ENCODE measurements around the gene AGAP1. TPM values are rescaled to one million over a fixed set of nuclear protein-coding genes. Genes with fewer than 3 reads are reported as not detected.

The AGAP1 gene
- total RNA-seq, 6 experiments from 2014 or later, result 14.1 to 16.0 (median 15.1) TPM

DNA sequence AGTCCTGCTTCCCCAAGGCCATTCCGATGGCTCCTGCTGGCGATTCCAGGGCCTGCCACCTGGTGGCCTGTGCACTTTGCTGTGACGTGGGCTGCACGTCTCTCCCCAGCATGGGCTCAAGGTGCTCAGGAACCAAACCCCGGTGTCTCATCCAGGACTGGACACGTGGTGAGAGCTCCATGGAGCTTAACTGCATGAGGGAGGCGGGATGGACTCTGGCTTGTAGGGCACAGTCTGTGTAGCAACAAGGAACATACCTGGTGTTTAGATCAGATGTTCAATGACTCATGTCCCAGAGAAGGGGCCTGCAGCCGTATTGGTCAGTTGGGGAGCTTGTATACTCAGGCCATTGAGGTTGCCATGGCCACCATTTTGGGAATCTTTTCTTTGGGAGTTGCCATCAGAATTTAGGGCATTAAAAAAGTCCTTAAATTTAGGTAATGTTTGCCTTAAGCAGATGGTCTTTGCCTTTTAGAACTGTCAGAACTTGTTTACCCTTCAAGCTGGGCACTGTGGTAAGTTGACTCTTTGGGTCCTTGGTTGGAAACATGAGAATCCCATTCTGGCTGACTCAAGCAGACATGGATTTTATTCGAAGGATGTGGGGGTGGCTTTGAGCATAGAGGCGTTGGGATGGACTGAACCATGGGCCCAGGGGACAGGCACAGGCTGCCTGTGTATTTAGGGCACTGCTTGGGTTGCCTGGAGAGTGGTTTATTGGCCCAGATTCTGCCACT lies 21.0 kb downstream of the AGAP1 start:
- DNase-seq, result no peak
- TF ChIP-seq, protein P1, sequence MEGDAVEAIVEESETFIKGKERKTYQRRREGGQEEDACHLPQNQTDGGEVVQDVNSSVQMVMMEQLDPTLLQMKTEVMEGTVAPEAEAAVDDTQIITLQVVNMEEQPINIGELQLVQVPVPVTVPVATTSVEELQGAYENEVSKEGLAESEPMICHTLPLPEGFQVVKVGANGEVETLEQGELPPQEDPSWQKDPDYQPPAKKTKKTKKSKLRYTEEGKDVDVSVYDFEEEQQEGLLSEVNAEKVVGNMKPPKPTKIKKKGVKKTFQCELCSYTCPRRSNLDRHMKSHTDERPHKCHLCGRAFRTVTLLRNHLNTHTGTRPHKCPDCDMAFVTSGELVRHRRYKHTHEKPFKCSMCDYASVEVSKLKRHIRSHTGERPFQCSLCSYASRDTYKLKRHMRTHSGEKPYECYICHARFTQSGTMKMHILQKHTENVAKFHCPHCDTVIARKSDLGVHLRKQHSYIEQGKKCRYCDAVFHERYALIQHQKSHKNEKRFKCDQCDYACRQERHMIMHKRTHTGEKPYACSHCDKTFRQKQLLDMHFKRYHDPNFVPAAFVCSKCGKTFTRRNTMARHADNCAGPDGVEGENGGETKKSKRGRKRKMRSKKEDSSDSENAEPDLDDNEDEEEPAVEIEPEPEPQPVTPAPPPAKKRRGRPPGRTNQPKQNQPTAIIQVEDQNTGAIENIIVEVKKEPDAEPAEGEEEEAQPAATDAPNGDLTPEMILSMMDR (IDR thresholded peaks at IDR 0.05), result no peak
- no peaks in the 10 kb centered on the region for H3K36me3 Mint-ChIP-seq (ENCODE audit: low read depth)
- no peaks in the 10 kb centered on the region for H3K27me3 Mint-ChIP-seq (ENCODE audit: insufficient read depth)
- no peak overlapping the region; the same call in 1 of the 2 replicates for H3K27ac Mint-ChIP-seq
- H3K9me3 Mint-ChIP-seq, result no peaks in the 10 kb centered on the region
- peaks cover 7% of the 10 kb centered on the region; the same call in 1 of the 2 replicates for H3K4me1 Mint-ChIP-seq (ENCODE audit: low read depth)
- H3K4me3 Mint-ChIP-seq, result no peak overlapping the region

DNA sequence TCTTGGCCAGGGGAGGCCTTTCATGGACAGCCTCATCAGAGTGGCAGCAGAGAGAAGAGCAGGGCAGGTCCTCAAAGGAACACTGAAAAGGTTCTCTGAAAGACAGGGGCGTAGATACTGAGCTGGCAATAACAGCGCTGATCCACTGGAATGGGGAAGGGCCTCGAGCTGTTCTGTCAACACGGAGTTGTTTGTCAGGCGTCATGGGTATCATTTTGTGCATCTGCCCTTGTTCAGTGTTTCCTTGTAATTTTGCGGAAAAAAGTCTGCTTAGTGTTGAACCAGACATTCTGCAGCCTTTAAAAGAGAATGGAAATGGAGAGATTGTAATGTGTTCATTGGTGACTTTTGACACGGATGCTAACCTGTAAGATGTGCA lies 21.5 kb downstream of the AGAP1 start:
- no peak for DNase-seq
- Mint-ChIP-seq H3K27me3 (ENCODE audit: insufficient read depth) (no peaks in the 10 kb centered on the region; the same call in 1 of the 2 replicates), H3K4me3 (no peak overlapping the region), H3K27ac (no peak overlapping the region), H3K36me3 (ENCODE audit: low read depth) (no peaks in the 10 kb centered on the region), H3K4me1 (ENCODE audit: low read depth) (peaks cover 7% of the 10 kb centered on the region; the same call in 1 of the 2 replicates), H3K9me3 (no peaks in the 10 kb centered on the region)
- TF ChIP-seq, protein P1 (IDR thresholded peaks at IDR 0.05), result no peak

DNA sequence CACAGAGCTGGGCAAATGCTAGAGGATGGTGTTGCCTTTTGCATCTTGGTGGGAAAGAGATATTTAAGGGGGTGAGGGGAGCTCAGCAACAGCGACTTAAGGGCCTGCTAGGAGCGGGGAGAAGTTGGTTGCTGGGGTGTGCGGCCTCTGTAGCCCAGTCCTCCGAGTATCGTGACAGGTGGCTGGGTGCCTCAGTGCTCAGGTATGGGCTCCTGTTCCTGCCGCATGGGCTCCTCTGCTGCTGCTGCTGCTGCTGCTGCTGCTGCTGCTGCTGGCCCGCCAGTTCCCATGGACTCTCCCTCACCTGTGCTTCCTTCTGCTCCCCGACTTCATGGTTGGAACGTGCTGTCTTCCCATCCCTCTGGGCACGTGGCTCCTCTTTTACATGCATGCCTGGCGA lies 22.0 kb downstream of the AGAP1 start:
- no peak for DNase-seq
- Mint-ChIP-seq H3K27me3 (ENCODE audit: insufficient read depth) (no peaks in the 10 kb centered on the region; the same call in 1 of the 2 replicates), H3K4me3 (no peak overlapping the region), H3K9me3 (no peaks in the 10 kb centered on the region), H3K36me3 (ENCODE audit: low read depth) (no peaks in the 10 kb centered on the region), H3K4me1 (ENCODE audit: low read depth) (peaks cover 7% of the 10 kb centered on the region; the same call in 1 of the 2 replicates), H3K27ac (no peak overlapping the region)
- TF ChIP-seq, protein P1 (IDR thresholded peaks at IDR 0.05), result no peak

DNA sequence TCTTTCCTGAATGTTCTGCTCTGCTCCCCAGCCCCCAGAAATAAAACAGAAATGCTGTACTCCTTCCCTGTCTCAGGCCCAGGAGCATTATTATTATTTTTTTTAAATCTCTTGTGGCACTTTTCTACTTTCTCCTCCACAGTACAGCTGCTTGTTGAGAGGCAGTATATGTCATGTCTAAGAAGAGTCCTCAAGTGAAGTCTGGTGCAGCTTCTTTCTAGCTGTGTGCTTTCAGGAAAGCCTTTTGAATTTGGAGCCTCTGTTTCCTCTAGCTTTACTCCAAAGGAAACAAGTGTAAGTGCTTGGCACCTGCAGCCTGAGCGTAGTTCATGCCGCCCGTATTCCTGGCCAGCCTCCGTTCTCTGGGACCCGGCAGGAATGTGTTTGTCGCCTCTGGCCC lies 22.4 kb downstream of the AGAP1 start:
- H3K4me1 Mint-ChIP-seq (ENCODE audit: low read depth), result peaks cover 7% of the 10 kb centered on the region; the same call in 1 of the 2 replicates
- H3K36me3 Mint-ChIP-seq (ENCODE audit: low read depth), result no peaks in the 10 kb centered on the region
- H3K27ac Mint-ChIP-seq, result no peak overlapping the region
- TF ChIP-seq, protein P1 (IDR thresholded peaks at IDR 0.05), result no peak
- no peaks in the 10 kb centered on the region; the same call in 1 of the 2 replicates for H3K27me3 Mint-ChIP-seq (ENCODE audit: insufficient read depth)
- no peak overlapping the region for H3K4me3 Mint-ChIP-seq
- H3K9me3 Mint-ChIP-seq, result no peaks in the 10 kb centered on the region
- no peak for DNase-seq

DNA sequence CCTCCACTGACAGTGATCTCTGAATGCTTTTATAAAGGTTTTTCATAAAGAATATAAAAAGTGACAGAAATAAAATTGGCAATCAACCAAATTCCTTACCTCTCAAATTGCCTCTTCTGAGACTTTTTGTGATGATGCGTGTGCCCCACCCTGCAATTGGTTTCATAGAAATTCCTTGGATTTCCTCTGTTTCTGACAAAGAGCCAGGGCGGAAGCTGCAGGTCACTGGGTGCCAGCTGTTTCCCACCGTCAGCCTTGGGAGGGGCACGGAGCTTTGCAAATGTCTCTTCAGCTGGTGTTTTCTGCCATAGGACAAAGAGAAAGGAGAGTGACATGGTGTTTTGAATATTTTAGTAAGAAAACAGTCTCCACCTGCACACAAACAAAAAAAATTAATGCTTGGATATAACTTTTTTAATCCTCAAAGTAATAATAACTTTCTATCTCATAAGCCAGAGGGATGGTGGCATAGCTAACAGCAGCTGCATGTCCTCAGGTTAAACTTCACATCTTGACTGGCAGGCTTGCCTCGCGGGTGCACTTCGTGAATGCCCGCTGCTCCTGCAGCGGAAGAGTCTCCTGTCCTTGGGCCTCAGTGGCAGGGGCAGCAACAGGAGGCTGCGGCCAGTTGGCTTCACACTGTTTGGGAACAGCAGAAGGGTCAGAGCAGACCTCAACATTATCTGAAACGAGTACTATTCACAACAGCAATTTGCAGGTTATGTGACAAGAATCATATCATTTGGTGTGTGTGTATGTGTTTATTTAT lies 24.7 kb downstream of the AGAP1 start:
- Mint-ChIP-seq H3K4me1 (ENCODE audit: low read depth) (peaks cover 7% of the 10 kb centered on the region; the same call in 1 of the 2 replicates), H3K27ac (no peak overlapping the region), H3K27me3 (ENCODE audit: insufficient read depth) (no peaks in the 10 kb centered on the region; the same call in 1 of the 2 replicates), H3K9me3 (no peaks in the 10 kb centered on the region; the same call in 1 of the 2 replicates), H3K36me3 (ENCODE audit: low read depth) (no peaks in the 10 kb centered on the region), H3K4me3 (no peak overlapping the region)
- DNase-seq, result no peak
- TF ChIP-seq, protein P1 (IDR thresholded peaks at IDR 0.05), result no peak

All from HFFc6 (cell line).